Caco-2 (cell line): ENCODE measurements around the gene PAK2. TPM values are rescaled to one million over a fixed set of nuclear protein-coding genes. Genes with fewer than 3 reads are reported as not detected.

ENCODE experiments used
- BruUV-seq: library from RNA; stranded (reverse); fragments of 400-500 nt; replicated peaks from 2 replicates; lab custom pipeline; 2021; lab: Mats Ljungman, UMichigan
- CTCF ChIA-PET: fragments of 300-600 bp; sonication (Branson Sonifier 250); formaldehyde crosslinking; loops from one replicate; lab custom pipeline; 2022; ENCODE audit warnings: antibody characterized with exemption; lab: Charles Lee
- POLR2A ChIA-PET: fragments of 300-600 bp; sonication (Branson Sonifier 250); formaldehyde crosslinking; loops from one replicate; lab custom pipeline; 2022; ENCODE audit warnings: antibody characterized with exemption; lab: Charles Lee
- DNase-seq, 2 experiments: peaks; one replicate each; pipeline versions ENCODE4 v3.0.0 to v3.0.0-alpha.2; 2020 to 2022
- H3K27me3 ChIP-seq: replicated peaks from 2 replicates; pipeline ENCODE4 v1.6.0; 2011; ENCODE audit warnings: low read length; ENCODE audit not compliant: control insufficient read depth, insufficient read depth
- H3K36me3 ChIP-seq: 2 replicates; pipeline ENCODE4 v1.5.1; 2011; ENCODE audit warnings: low read length; ENCODE audit not compliant: control insufficient read depth, insufficient read depth
- H3K4me1 ChIP-seq: fragments of 250-450 bp; sonication (Bioruptor Pico); 2 replicates; pipeline ENCODE4 v1.5.1; 2020; ENCODE audit warnings: mild to moderate bottlenecking
- H3K4me3 ChIP-seq: 2 replicates; pipeline ENCODE4 v1.5.1; 2011; ENCODE audit warnings: low read depth, mild to moderate bottlenecking, control low read depth, low read length
- H3K9me3 ChIP-seq: fragments of 250-450 bp; sonication (Bioruptor Pico); 2 replicates; pipeline ENCODE4 v1.5.1; 2020; ENCODE audit warnings: mild to moderate bottlenecking, moderate library complexity
- H3K27ac Mint-ChIP-seq: one replicate; pipeline ENCODE4 v1.8.0; 2022; ENCODE audit warnings: mixed read lengths; ENCODE audit not compliant: unreplicated experiment
- H3K27me3 Mint-ChIP-seq: one replicate; pipeline ENCODE4 v1.8.0; 2022; ENCODE audit warnings: mixed read lengths; ENCODE audit not compliant: insufficient read depth, unreplicated experiment
- H3K36me3 Mint-ChIP-seq: one replicate; pipeline ENCODE4 v1.8.0; 2022; ENCODE audit warnings: mild to moderate bottlenecking, mixed read lengths; ENCODE audit not compliant: insufficient read depth, unreplicated experiment
- H3K4me1 Mint-ChIP-seq: one replicate; pipeline ENCODE4 v1.8.0; 2022; ENCODE audit warnings: low read depth, mixed read lengths; ENCODE audit not compliant: unreplicated experiment
- H3K4me3 Mint-ChIP-seq: one replicate; pipeline ENCODE4 v1.8.0; 2022; ENCODE audit warnings: mild to moderate bottlenecking, moderate library complexity, mixed read lengths; ENCODE audit not compliant: unreplicated experiment
- H3K9me3 Mint-ChIP-seq: one replicate; pipeline ENCODE4 v1.8.0; 2022; ENCODE audit warnings: mixed read lengths; ENCODE audit not compliant: unreplicated experiment
- intact Hi-C: fragments of 100-400 bp; cut with micrococcal nuclease; formaldehyde crosslinking; loops from one replicate; pipeline ENCODE4 v1.10.0; 2022; ENCODE audit not compliant: unreplicated experiment
- total RNA-seq: library from RNA; stranded (reverse); gene quantifications from 2 replicates; pipeline ENCODE4 v1.2.3, GENCODE V29; 2022
- TF ChIP-seq, protein P1 (sequence below), 2 experiments: fragments of 200-600 bp in 1 of 2; IDR thresholded peaks; 1 replicate in 1 of 2; 2 replicates in 1 of 2; pipeline versions ENCODE4 v1.5.1 to v1.8.0; 2011 to 2022; ENCODE audit warnings: antibody characterized with exemption in 1 of 2, control low read depth in 1 of 2, inconsistent platforms in 1 of 2, low read depth in 1 of 2, low read length in 1 of 2, mild to moderate bottlenecking in 1 of 2, moderate library complexity in 1 of 2; ENCODE audit not compliant: insufficient read depth in 1 of 2, severe bottlenecking in 1 of 2, unreplicated experiment in 1 of 2

Gene PAK2
- total RNA-seq, 1 experiment from 2014 or later, result 89.6 TPM

DNA sequence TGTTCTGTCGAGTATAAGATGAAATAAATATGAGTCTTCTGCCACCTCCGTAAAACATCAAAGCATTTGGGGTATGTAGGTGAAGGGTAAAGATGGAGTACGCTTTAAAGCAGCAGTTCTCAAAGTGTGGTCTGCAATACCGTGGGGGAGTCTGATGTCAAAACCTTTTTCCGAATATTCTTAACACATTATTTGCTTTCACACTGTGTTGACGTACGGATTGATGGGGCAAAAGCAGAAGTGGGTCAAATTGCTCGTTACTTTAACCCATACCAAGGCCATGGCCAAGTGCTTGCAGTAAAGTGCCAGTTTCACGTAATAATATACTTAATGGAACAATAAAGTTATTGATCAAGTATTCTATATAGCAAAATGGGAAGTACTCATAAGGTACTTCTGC, 36.3 kb downstream of the PAK2 start:
- Mint-ChIP-seq H3K4me1 (peaks cover 9% of the 10 kb centered on the region), H3K27me3 (no peaks in the 10 kb centered on the region), H3K4me3 (no peak overlapping the region), H3K27ac (no peak overlapping the region), H3K36me3 (peaks cover 48% of the 10 kb centered on the region), H3K9me3 (no peaks in the 10 kb centered on the region)
- ChIA-PET POLR2A (no interaction called here), CTCF (no interaction called here)
- no peak for DNase-seq
- TF ChIP-seq, protein P1, sequence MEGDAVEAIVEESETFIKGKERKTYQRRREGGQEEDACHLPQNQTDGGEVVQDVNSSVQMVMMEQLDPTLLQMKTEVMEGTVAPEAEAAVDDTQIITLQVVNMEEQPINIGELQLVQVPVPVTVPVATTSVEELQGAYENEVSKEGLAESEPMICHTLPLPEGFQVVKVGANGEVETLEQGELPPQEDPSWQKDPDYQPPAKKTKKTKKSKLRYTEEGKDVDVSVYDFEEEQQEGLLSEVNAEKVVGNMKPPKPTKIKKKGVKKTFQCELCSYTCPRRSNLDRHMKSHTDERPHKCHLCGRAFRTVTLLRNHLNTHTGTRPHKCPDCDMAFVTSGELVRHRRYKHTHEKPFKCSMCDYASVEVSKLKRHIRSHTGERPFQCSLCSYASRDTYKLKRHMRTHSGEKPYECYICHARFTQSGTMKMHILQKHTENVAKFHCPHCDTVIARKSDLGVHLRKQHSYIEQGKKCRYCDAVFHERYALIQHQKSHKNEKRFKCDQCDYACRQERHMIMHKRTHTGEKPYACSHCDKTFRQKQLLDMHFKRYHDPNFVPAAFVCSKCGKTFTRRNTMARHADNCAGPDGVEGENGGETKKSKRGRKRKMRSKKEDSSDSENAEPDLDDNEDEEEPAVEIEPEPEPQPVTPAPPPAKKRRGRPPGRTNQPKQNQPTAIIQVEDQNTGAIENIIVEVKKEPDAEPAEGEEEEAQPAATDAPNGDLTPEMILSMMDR (IDR thresholded peaks at IDR 0.05; ENCODE audit: insufficient read depth in 1 of 2, low read depth in 1 of 2, low read length in 1 of 2, severe bottlenecking in 1 of 2, unreplicated experiment in 1 of 2), result no peak
- H3K27me3 ChIP-seq, result no peaks in the 10 kb centered on the region
- peaks cover 1% of the 10 kb centered on the region; the same call in 1 of the 2 replicates for H3K36me3 ChIP-seq
- peaks cover 6% of the 10 kb centered on the region; the same call in 1 of the 2 replicates for H3K9me3 ChIP-seq
- no TSS peak for BruUV-seq
- no peak overlapping the region for H3K4me3 ChIP-seq
- 0 out of 2 replicates have a peak, but pooled peaks cover 8% of the 10 kb centered on the region for H3K4me1 ChIP-seq
- intact Hi-C loops, result no loop called here

DNA sequence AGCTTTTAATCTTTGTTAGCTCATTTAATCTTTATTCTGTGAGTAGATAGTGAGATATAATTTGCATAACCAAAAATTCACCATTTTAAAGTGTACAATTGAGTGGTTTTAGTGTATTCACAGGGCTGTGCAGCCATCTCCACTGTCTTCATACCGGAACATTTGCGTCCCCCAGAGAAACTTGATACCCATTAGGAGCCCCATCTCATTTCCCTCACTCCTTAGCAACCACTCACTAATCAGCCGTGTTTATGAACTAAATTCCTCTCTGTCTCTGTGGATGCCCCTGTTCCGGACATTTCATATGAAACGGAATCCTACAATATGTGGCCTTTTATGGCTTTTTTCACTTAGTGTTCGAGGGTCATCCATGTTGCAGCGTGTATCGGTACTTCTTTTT, 38.2 kb downstream of the PAK2 start:
- DNase-seq, result no peak
- Histone ChIP-seq H3K9me3 (peaks cover 6% of the 10 kb centered on the region; the same call in 1 of the 2 replicates), H3K4me3 (no peak overlapping the region), H3K27me3 (no peaks in the 10 kb centered on the region), H3K36me3 (peaks cover 1% of the 10 kb centered on the region; the same call in 1 of the 2 replicates), H3K4me1 (peaks cover 23% of the 10 kb centered on the region)
- Mint-ChIP-seq H3K27me3 (no peaks in the 10 kb centered on the region), H3K27ac (no peak overlapping the region), H3K4me3 (no peak overlapping the region), H3K9me3 (no peaks in the 10 kb centered on the region), H3K36me3 (peaks cover 46% of the 10 kb centered on the region), H3K4me1 (peaks cover 2% of the 10 kb centered on the region)
- no TSS peak for BruUV-seq
- ChIA-PET POLR2A (no interaction called here), CTCF (no interaction called here)
- intact Hi-C loops, result no loop called here
- TF ChIP-seq, protein P1 (IDR thresholded peaks at IDR 0.05; ENCODE audit: insufficient read depth in 1 of 2, low read depth in 1 of 2, low read length in 1 of 2, severe bottlenecking in 1 of 2, unreplicated experiment in 1 of 2), result no peak

DNA sequence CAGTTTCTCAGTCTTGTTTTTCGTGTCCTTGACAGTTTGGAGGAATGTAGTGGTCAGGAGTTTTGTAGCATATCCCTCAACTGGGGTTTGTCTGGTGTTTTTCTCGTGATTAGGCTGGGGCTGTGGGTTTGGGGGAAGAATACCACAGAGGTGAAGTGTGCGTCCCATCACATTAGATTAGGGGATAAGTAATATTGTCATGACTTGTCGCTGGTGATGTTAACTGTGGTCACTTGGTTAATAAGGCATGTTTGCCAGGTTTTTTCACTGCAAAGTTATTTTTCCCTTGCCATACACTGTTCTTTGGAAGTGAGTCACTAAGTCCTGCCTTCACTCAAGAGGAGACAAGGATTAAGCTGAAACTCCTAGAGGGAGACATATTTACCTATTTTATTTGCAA, 39.1 kb downstream of the PAK2 start:
- Histone ChIP-seq H3K36me3 (peaks cover 1% of the 10 kb centered on the region), H3K4me1 (peaks cover 23% of the 10 kb centered on the region), H3K4me3 (no peak overlapping the region), H3K27me3 (no peaks in the 10 kb centered on the region), H3K9me3 (peaks cover 6% of the 10 kb centered on the region; the same call in 1 of the 2 replicates)
- H3K36me3 Mint-ChIP-seq, result peaks cover 55% of the 10 kb centered on the region
- CTCF ChIA-PET, result no interaction called here
- TF ChIP-seq, protein P1 (IDR thresholded peaks at IDR 0.05; ENCODE audit: insufficient read depth in 1 of 2, low read depth in 1 of 2, low read length in 1 of 2, severe bottlenecking in 1 of 2, unreplicated experiment in 1 of 2), result no peak
- no peak for DNase-seq
- H3K4me1 Mint-ChIP-seq, result no peaks in the 10 kb centered on the region
- no peak overlapping the region for H3K27ac Mint-ChIP-seq
- no peaks in the 10 kb centered on the region for H3K9me3 Mint-ChIP-seq
- H3K27me3 Mint-ChIP-seq, result no peaks in the 10 kb centered on the region
- no TSS peak for BruUV-seq
- POLR2A ChIA-PET, result interaction anchor here (0.5 kb wide), 1 partner anchor 147 kb away, joined by 4 read pairs; no protein-coding TSS in a partner anchor
- no peak overlapping the region for H3K4me3 Mint-ChIP-seq
- intact Hi-C loops, result no loop called here
